PC-3 (cell line): ENCODE measurements around the gene MAP2K7. TPM values are rescaled to one million over a fixed set of nuclear protein-coding genes. Genes with fewer than 3 reads are reported as not detected.

ENCODE experiments used
- ATAC-seq: fragments of 200-7000 bp; cut with Tn5 transposase; 2 replicates; pipeline ENCODE4 v1.9.1; 2020; ENCODE audit warnings: mild to moderate bottlenecking, moderate library complexity
- BruUV-seq: library from RNA; stranded (reverse); fragments of 400-500 nt; replicated peaks from 2 replicates; lab custom pipeline; 2021; lab: Mats Ljungman, UMichigan
- CTCF ChIA-PET: fragments of 300-600 bp; sonication (Branson Sonifier 250); formaldehyde crosslinking; loops from one replicate; lab custom pipeline; 2022; ENCODE audit warnings: antibody characterized with exemption; lab: Charles Lee
- POLR2A ChIA-PET: fragments of 300-600 bp; sonication (Branson Sonifier 250); formaldehyde crosslinking; loops from one replicate; lab custom pipeline; 2022; ENCODE audit warnings: antibody characterized with exemption; ENCODE audit not compliant: unreplicated experiment; lab: Charles Lee
- DNase-seq: peaks from one replicate; pipeline ENCODE4 v3.0.0-alpha.2; 2015
- H2AFZ ChIP-seq: fragments of 300-600 bp; sonication (generic); 2 replicates; pipeline ENCODE4 v1.6.0; 2016; ENCODE audit warnings: antibody characterized with exemption, low read length
- H3F3A ChIP-seq: fragments of 300-600 bp; sonication (generic); one replicate; pipeline ENCODE4 v1.6.0; 2017; ENCODE audit warnings: antibody characterized with exemption, low read length, control low read depth, mild to moderate bottlenecking; ENCODE audit not compliant: unreplicated experiment
- H3K27ac ChIP-seq: fragments of 300-600 bp; sonication (generic); 2 replicates; pipeline ENCODE4 v1.5.1; 2016; ENCODE audit warnings: mild to moderate bottlenecking, low read length
- H3K27me3 ChIP-seq: fragments of 300-600 bp; sonication (generic); 2 replicates; pipeline ENCODE4 v1.6.1; 2016; ENCODE audit warnings: low read length, mixed read lengths
- H3K36me3 ChIP-seq: fragments of 300-600 bp; sonication (generic); 2 replicates; pipeline ENCODE4 v1.6.1; 2016; ENCODE audit warnings: low read depth, mixed run types, low read length, mixed read lengths
- H3K4me1 ChIP-seq: fragments of 300-600 bp; sonication (generic); 2 replicates; pipeline ENCODE4 v1.5.1; 2016; ENCODE audit warnings: low read length; ENCODE audit not compliant: insufficient read depth
- H3K4me2 ChIP-seq: fragments of 300-600 bp; sonication (generic); 2 replicates; pipeline ENCODE4 v1.6.0; 2016; ENCODE audit warnings: low read length
- H3K4me3 ChIP-seq: fragments of 300-600 bp; sonication (generic); 2 replicates; pipeline ENCODE4 v1.5.1; 2016; ENCODE audit warnings: mild to moderate bottlenecking, low read length, mixed read lengths
- H3K79me2 ChIP-seq: fragments of 300-600 bp; sonication (generic); 2 replicates; pipeline ENCODE4 v1.6.1; 2017; ENCODE audit warnings: low read length, mixed read lengths
- H3K9ac ChIP-seq: fragments of 300-600 bp; sonication (generic); 2 replicates; pipeline ENCODE4 v1.6.0; 2016; ENCODE audit warnings: mild to moderate bottlenecking, low read length
- H3K9me2 ChIP-seq: fragments of 300-600 bp; sonication (generic); replicated peaks from 2 replicates; pipeline ENCODE4 v1.6.1; 2016; ENCODE audit warnings: mixed run types, low read length, mixed read lengths
- H3K9me3 ChIP-seq: fragments of 300-600 bp; sonication (generic); 2 replicates; pipeline ENCODE4 v1.6.1; 2016; ENCODE audit warnings: low read length, mixed read lengths
- H4K20me1 ChIP-seq: fragments of 300-600 bp; sonication (generic); 2 replicates; pipeline ENCODE4 v1.6.1; 2016; ENCODE audit warnings: low read length, mixed read lengths
- CTCF ChIP-seq: fragments of 300-600 bp; sonication (generic); conservative IDR thresholded peaks from 2 replicates; pipeline ENCODE4 v1.5.1; 2017; ENCODE audit warnings: antibody characterized with exemption, low read depth, mild to moderate bottlenecking, low read length
- EZH2 ChIP-seq: fragments of 300-600 bp; sonication (generic); IDR thresholded peaks from one replicate; pipeline ENCODE4 v1.6.1; 2017; ENCODE audit warnings: antibody characterized with exemption, mild to moderate bottlenecking, low read length; ENCODE audit not compliant: unreplicated experiment
- EZH2phosphoT487 ChIP-seq: fragments of 300-600 bp; sonication (generic); IDR thresholded peaks from 2 replicates; pipeline ENCODE4 v1.6.1; 2018; ENCODE audit warnings: mild to moderate bottlenecking, antibody characterized with exemption, low read length, borderline replicate concordance
- intact Hi-C: fragments of 100-400 bp; cut with micrococcal nuclease; formaldehyde crosslinking; loops from 2 replicates; pipeline ENCODE4 v1.9.0; 2023
- total RNA-seq: library from RNA; depleted of rRNA; stranded (reverse); fragments of >200 nt; gene quantifications from 2 replicates; pipeline ENCODE4 v1.2.3, GENCODE V29; 2014

The MAP2K7 gene
- total RNA-seq, 1 experiment from 2014 or later, result 39.3 TPM

- no peak for ATAC-seq
- intact Hi-C loops, result no loop called here
- Histone ChIP-seq H3K27me3 (no peaks in the 10 kb centered on the region), H2AFZ (no peak overlapping the region), H3K9me3 (no peaks in the 10 kb centered on the region), H3K4me3 (no peak overlapping the region), H3K4me2 (no peak overlapping the region), H4K20me1 (no peaks in the 10 kb centered on the region), H3K9me2 (no peaks in the 10 kb centered on the region), H3F3A (no peaks in the 10 kb centered on the region), H3K9ac (no peak overlapping the region), H3K27ac (no peak overlapping the region), H3K36me3 (peaks cover 20% of the 10 kb centered on the region), H3K4me1 (peaks cover 16% of the 10 kb centered on the region), H3K79me2 (peaks cover 8% of the 10 kb centered on the region; the same call in 1 of the 2 replicates)
- BruUV-seq, result TSS peak; percentile 26
- ChIA-PET CTCF (no interaction called here), POLR2A (no interaction called here)
- TF ChIP-seq EZH2phosphoT487 (no peak), EZH2 (no peak), CTCF (no peak)
- no peak for DNase-seq
Observed at GRCh38 chr19:7912697-7913564, 9.3 kb downstream of the MAP2K7 start.

GRCh38 chr19:7913652-7914051 lies 10.0 kb downstream of the MAP2K7 start:
- no peak for TF ChIP-seq EZH2
- TF ChIP-seq EZH2phosphoT487, result no peak
- TF ChIP-seq CTCF, result no peak
- Histone ChIP-seq H3K79me2 (peaks cover 4% of the 10 kb centered on the region; the same call in 1 of the 2 replicates), H3K9me2 (no peaks in the 10 kb centered on the region), H3K9me3 (no peaks in the 10 kb centered on the region), H3K36me3 (peaks cover 20% of the 10 kb centered on the region), H3K4me2 (no peak overlapping the region), H3K9ac (no peak overlapping the region), H2AFZ (no peak overlapping the region), H3K27me3 (no peaks in the 10 kb centered on the region), H3K4me1 (peaks cover 18% of the 10 kb centered on the region), H3K4me3 (no peak overlapping the region), H3K27ac (no peak overlapping the region), H3F3A (no peaks in the 10 kb centered on the region), H4K20me1 (no peaks in the 10 kb centered on the region)
- POLR2A ChIA-PET, result no interaction called here
- CTCF ChIA-PET, result no interaction called here
- DNase-seq, result no peak
- no TSS peak for BruUV-seq
- no peak for ATAC-seq
- intact Hi-C loops, result no loop called here

GRCh38 chr19:7914099-7914498 lies 10.4 kb downstream of the MAP2K7 start:
- Histone ChIP-seq H3K27me3 (no peaks in the 10 kb centered on the region), H3K4me2 (no peak overlapping the region), H3K4me1 (peaks cover 18% of the 10 kb centered on the region), H3K79me2 (peaks cover 4% of the 10 kb centered on the region; the same call in 1 of the 2 replicates), H3F3A (no peaks in the 10 kb centered on the region), H3K36me3 (peaks cover 20% of the 10 kb centered on the region), H3K9me2 (no peaks in the 10 kb centered on the region), H3K4me3 (no peak overlapping the region), H3K27ac (no peak overlapping the region), H4K20me1 (no peaks in the 10 kb centered on the region), H3K9me3 (no peaks in the 10 kb centered on the region), H2AFZ (no peak overlapping the region), H3K9ac (no peak overlapping the region)
- no peak for DNase-seq
- TF ChIP-seq EZH2phosphoT487 (no peak), CTCF (no peak), EZH2 (no peak)
- intact Hi-C loops, result no loop called here
- no TSS peak for BruUV-seq
- POLR2A ChIA-PET, result no interaction called here
- ATAC-seq, result no peak
- CTCF ChIA-PET, result no interaction called here
